HepG2 (cell line): Measurements from ENCODE around the gene NTRK2.

ENCODE experiments used
- CTCF ChIP-seq: sonication (generic); formaldehyde crosslinking; IDR thresholded peaks from 2 replicates; pipeline ENCODE4 v1.5.0; 2020; ENCODE audit warnings: mild to moderate bottlenecking, missing genetic modification reagents, moderate library complexity
- HDAC1 ChIP-seq: sonication (generic); formaldehyde crosslinking; IDR thresholded peaks from 2 replicates; pipeline ENCODE4 v1.5.1; 2020; ENCODE audit warnings: mild to moderate bottlenecking, missing genetic modification reagents
- PRDM15 ChIP-seq: sonication (generic); formaldehyde crosslinking; IDR thresholded peaks from 2 replicates; pipeline ENCODE4 v1.4.0; 2020; ENCODE audit warnings: missing genetic modification reagents
- ZFP1 ChIP-seq: IDR thresholded peaks from 2 replicates; pipeline ENCODE4 v1.6.1; 2016

- no peak for TF ChIP-seq HDAC1 (CRISPR knock-in tag)
- TF ChIP-seq CTCF (CRISPR knock-in tag), result no peak
- no peak for TF ChIP-seq ZFP1 (CRISPR knock-in tag)
- TF ChIP-seq PRDM15, result no peak
Observed at GRCh38 chr9:84929068-84929467, 259.5 kb downstream of the NTRK2 start.
